Activated CD4-positive, alpha-beta T cell treated with anti-CD3 and anti-CD28 coated beads, Interleukin-10, Interleukin-2, amounts not matched to agents 100 ng/mL and 50 ng/mL, durations not matched to agents 16 hours and 8 hours (primary cell): ENCODE data around the gene LY86.
A peak's percentile ranks its signal among the peaks of the same experiment; 100 is the strongest.

Experiments
- DNase-seq: peaks from one replicate; pipeline ENCODE4 v3.0.0-alpha.2; 2020

LY86 gene

DNA sequence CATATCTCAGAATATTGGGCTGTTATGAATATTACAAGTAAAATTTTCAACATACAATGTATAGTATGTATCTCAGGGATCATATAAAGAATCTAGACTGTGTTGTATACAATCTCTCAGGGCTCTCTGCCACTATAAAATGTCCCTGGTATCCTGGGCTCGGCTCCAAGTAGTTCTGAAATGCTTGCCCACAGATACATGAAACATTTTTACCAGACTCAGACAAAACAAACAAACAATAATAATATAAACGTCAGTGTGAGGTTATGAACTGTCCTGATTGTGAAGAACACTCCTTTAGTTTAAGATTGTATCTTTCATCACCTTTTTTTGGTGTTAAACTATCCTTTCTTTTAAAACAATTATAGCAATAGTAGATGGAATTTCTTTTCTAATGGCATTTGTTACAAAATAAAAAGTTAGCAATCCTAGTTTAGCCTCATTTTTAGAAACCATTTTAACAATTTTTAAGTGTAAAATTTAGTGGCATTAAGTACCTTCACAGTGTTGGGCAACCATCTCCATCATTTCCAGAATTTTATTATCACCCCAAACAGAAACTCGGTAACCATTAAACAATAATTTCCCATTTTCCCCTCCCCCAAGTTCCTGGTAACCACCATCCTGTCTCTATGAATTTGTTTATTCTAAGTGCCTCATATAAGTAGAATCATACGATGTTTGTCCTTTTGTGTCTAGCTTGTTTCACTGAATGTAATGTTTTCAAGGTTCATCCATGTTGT is 17.4 kb upstream of the LY86 start:
- no peak for DNase-seq

DNA sequence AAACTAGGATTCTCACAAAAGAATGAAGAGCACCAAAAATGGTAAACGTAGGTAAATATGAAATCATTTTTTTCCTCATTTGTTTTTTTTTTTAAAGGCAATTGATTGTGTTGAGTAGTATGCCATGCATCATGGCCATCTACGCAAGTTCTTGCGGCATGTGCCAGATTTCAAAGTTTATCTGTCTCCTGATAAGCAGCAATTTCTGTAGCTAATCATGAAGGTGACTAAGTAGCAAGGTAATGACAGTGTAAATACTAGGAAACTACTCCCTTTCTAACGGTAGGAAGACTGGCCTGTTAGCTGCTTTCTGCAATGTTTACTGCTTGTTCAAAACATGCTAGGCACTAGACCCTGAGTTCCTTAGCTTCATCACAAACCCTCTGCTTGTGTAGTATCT is 13.4 kb upstream of the LY86 start:
- DNase-seq, result no peak

DNA sequence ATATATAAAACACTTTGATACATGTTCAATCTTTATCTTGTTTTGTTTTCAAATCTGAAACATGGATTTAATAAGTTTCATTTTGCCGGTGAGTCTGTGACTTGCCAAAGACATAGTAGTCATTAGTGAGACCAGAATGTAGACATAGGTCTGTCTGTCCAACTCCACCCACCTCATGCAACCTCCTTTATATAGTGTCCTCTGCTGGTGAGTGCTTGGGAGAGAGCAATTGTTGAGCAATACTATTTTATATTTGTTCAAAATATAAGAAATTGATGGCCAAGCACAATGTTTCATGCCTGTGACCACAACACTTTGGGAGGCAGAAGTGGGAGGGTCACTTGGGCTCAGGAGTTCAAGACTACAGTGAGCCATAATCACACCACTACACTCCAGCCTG is 10.8 kb upstream of the LY86 start:
- DNase-seq, result no peak

DNA sequence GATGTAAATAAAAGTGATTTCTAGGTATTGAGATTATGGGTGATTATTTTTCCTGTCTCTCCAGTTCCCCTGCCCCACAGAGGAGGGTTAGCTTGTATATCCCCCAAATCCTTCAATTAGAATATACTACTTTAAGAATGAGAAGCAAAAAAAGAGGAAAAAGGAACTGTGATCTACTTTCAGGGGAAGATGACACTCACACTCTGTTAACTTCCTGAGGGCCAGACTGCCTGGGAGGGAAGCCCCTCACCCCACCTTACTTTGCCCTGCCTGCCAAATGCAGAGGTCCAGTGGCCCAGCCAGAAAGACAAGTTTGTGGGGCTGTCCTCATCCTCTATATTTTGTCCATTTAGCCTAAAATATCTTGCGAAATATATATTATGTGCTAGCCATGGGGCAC is 9.2 kb upstream of the LY86 start:
- DNase-seq, result no peak

DNA sequence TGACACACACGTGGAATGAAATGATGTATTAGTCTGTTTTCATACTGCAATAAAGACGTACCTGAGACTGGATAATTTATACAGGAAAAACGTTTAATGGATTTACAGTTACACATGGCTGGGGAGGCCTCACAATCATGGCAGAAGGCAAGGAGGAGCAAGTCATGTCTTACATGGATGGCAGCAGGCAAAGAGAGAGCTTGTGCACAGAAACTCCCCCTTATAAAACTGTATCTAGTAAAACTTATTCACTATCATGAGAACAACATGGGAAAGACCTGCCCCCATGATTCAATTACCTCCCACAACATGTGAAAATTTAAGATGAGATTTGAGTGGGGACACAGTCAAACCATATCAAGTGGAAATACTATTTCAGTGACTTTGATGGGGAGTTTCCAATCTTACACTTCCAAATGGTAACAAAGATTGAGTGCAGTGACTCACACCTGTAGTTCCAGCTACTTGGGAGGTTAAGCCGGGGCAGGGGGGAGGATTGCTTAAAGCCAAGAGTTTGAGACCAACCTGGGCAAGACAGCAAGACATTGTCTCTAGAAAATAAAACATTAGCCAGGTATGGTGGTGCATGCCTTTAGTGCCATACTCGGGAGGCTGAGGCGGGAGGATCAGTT is 8.2 kb upstream of the LY86 start:
- no peak for DNase-seq

DNA sequence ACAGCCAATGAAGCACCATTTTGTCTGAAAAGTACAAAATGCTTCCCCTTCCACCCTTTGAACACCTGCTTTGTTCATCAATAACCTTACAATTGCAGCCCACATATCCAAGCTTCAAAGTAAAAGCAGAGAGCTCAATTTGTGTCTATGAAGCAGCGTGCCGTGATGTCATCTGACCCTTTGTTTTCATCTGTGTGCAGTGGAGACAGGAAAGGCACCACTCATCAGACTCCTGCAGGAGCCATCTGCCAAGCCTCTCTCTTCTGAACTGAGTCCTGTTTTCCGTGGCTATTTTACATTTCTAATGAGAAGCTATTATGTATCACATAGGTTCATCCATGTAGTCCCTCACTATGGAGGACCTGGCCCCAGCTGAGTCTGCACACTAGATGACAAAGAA is 7.5 kb upstream of the LY86 start:
- no peak for DNase-seq

DNA sequence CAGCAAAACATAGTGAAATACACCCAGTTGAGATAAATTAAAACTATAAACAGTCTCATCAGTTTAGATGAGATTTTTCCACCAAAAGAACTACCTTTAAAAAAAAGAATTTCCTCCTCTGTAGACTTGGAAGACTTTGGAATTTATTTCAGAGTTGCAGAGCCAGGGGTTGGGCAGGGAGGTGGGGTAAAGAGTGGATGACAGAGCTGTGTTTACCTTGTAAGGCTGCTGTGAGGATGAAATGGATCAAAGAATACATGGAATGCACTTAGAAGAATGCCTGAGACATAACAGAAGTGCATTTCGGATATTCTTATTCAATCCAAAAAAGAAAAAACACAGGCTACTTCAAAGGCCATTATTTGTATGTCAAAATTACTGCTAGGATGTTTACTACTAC is 6.4 kb upstream of the LY86 start:
- no peak for DNase-seq

DNA sequence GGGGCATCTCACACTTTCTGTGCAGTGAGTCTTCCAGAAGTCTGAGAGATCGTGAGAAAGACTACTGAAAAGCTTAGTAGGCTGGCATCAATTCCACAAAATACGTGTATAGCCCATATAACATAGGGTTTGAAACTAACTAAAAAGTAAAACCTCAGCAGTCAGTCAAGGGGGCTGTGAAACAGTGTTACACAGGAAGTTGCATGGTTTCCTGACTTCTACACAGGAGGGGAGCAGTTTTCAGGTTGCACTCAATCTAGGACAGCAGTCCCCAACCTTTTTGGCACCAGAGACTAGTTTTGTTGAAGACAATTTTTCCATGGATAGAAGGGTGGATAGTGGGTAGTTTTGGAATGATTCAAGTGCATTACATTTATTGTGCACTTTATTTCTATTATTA is 4.7 kb upstream of the LY86 start:
- DNase-seq, result peak; percentile 38

DNA sequence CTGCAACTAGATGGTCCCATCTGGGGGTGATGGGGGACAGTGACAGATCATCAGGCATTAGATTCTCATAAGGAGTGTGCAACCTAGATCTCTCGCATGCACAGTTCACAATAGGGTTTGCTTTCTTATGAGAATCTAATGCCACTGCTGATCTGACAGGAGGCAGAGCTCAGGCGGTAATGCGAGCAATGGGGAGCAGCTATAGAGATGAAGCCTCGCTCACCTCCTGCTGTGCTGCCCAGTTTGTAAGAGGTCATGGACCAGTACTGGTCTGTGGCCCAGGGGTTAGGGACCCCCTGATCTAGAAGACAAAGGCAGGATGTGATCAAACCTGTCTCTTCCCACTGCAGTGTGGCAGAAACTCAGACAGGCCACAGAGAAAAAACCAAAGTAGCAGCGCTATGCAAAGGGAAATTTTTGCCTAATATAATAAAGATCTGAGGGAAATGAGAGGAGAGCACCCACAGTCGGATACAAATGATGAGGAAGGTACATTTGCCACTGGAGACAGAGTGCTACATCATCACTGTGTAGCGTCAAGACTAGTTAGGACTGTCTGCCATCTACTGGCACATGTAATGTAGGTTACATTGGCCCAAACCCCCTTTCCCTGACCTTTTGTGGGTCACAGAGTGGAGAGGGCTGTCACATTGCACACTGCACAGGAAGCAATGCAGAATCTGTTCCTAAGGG is 4.1 kb upstream of the LY86 start:
- no peak for DNase-seq

DNA sequence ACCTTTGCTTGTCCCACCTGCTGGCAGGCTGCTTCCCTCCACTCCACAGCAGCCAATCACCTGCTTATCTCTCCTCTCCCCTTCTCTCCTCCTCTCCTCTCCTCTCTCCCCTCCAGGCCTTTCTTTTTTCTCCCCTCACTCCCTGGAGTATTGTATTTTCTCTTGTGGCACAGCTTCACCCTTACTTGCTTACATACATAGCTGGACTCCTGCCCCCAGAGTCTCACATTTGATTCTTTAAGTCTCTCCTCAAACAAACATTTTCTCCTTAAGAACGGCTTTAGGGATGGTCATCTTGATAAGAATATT is 3.6 kb upstream of the LY86 start:
- no peak for DNase-seq

DNA sequence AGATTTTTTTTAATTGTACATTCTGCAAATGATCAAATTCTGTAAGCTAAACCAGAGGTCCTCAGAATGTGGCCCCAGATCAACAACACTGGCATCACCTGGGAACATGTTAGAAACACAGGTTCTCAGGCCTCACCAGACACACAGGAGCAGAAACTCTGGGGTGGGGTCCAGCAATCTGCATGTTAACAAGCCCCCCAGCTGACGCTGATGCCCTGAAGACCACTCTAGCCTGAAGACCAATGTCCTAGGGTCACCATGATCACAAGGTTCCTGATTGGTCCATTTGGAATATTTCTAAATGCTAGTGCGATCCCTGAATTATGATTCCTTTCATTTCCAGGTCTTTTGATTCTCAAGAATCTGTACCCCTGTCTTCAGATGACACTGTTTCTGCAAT is 2.4 kb upstream of the LY86 start:
- no peak for DNase-seq

DNA sequence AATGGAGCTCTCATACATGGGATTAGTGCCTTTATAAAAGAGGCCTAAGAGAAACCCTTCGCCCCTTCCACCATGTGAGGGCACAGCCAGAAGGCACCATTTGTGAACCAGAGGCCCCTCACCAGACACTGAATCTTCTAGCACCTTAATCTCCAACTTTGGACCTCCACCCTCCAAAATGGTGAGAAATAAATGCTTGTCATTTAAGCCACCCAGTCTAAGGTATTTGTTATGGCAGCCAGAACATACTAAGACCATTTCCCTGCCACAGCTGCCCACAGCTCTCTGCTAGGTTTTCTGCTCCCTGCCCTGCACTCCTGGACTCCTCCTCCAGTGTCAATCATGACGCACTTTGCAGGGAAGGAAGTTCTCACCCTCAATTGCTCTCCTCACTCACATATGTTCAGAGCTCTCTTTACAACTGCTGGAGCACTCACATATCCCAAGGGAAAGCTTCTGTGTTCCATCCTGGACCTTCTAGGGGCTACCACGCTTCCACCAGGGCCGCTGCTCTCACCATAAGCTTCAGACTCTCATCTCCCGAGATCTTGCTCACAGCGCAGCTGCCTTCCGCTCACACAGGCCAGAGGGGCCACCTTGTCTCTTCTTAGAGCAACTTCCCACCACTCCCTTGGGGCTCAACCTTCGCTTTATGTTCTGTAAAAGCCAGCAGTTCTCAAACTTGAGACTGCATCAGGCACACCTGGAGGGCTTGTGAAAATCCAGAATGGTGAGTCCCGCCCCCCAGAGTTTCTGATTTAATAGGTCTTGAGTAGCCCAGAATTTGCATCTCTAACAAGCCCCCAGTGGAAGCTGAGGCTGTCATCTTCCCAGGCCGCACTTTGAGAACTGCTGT is 1.6 kb upstream of the LY86 start:
- DNase-seq, result no peak

DNA sequence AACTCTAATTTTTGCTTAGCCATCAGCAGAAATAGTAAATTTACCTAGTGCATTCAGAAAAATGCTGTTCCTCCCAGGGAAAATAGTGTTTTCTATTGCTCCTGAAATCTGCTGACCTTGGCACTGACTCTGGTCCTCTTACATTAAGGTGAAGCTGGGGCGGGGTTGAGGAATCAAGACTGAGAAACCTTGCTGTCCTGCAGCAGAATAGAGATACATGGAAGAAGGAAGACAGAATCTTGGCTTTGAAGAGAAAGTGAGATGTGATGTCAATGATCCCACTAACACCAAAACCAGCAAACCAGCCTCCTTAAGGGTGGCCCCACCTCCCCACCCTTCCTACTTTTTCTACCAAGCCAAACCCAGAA is 840 bp upstream of the LY86 start:
- no peak for DNase-seq

DNA sequence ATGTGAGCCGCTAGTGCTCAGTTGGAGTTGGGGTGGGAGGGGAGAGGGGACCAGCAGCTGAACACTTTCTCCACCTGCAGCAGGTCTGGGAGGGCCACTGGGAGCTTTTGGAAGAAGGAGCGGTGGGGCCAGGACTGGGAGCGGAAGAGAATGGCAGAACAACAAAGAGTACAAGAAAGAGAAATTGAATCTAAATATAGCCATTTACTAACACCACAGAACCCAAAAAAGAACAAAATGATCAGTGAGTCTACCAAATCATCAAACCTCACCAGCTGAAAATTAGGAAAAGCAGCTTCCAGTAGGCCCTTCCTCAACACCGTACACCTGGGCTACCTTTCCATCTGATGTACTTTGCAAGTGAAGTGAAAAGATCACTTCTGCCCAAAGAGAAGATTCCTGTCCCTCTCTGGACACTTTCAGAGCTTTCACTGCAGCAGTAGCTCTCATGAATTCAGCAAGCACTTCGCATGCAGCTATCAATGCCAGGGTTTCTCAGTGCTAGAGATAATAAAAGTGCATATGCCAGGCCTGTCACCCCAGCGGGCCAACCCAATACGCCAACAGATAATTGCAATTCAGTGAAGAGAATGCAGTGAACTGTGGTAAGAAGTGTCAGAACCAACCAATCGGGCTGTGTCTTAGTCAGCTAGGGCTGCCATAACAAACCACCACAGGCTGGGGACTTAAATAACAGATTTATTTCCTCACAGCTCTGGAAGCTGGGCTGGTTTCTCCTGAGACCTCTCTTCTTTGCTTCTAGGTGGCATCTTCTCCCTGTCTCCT is 597 bp downstream of the LY86 start:
- DNase-seq, result no peak

DNA sequence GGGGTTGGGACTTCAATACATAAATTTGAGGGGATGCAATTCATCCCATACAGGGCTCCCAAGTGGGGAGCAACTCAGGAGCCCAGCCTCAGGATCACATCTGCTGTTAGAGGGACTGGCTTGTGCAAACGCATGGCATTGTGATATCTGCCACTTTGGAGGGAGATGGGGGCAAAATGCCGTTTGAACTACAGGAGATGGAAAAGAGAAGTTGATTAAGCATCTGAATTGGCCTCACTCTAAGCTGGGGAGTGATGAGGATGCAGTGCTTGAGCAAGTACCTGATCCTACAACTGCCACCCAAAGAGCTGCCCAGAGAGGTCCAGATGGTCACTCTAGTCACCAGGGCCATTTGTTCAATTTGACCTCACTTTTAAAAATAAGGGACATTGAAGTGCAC is 2.0 kb downstream of the LY86 start:
- DNase-seq, result no peak

DNA sequence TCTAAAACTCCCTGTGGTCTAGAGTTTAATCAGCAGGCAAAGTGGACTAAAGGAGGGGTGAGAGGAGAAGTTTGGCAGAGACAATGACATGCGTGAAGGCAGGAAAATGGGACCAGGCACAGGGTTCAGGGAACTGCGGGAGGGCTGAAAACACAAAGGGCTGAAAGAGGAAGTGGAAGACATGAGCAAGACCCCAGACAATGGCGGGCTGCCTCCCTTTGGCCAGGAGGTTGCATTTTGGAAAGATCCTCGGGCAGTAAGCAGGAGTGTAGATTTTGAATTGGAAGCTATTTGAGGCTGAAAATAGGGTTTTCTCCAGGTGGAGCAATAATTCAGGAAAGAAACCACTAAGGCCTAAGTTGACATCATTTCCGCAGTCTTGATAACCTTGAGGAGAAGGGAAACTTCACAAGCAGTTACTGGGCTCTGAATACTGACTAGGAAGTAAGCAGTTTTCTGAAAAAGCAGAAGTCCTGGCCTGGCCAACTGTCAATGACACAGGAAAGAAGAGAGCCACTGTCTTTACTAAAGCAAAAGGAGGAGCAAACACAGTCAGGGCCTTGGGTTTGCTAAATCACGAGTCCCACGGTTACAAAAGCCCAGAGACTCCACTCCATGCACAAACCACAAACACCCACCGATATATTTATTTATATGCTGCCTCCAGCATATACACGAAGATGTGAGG is 3.4 kb downstream of the LY86 start:
- DNase-seq, result peak; percentile 33

DNA sequence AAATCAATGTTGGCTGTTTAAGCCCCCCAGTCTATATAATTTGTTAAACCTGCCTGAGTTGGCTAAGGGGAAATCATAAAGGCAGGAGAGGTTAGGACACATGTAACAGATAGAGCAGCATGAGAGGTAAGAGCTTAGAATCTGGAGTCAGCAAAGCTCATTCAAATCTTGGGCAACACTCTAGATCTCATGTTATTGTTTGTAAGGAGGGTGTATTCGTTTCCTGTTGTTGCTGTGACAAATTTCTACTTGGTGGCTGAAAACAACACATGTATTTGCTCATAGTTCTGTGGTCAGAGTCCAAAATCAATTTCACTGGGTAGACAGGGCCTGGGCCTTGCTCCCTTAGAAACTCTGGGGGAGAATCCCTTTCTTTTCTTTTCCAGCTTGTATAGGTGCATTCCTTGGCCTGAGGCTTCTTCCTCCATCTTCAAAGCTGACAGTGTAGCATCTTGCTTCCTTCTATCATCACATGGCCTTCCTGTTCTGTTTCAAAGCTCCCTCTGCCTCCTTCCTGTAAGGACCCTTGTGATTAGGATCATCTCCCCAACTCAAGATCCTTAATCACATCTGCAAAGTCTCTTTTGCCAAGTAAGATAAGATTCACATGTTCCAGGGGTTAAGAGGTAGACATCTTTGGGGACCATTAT is 4.4 kb downstream of the LY86 start:
- DNase-seq, result peak; percentile 9

DNA sequence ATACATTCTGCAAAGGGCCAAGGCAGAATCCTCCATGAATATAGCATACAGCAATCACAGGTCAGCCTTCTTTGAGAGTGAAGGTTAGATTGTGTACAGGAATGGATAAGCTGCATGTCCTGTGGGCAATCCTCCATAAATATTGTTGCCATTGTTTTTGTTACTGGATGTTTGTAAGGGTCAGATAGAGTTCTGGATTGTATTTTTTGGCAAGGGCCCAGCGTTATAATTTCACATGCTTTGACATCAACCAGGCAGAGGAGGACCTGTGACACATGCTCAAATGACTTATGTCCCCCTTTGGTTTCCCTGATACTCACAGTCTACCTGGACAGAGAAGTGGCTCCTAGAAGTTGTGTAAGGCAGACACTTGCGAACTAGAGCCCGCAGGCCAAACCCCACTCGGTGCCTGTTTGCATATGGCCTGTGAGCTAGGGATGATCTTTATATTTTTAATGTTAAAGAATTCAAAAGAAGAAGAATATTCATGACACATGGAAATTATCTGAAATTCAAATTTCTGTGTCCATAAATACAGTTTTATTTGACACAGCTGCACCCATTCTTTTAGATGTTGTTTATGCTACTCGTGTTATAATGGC is 5.4 kb downstream of the LY86 start:
- no peak for DNase-seq

DNA sequence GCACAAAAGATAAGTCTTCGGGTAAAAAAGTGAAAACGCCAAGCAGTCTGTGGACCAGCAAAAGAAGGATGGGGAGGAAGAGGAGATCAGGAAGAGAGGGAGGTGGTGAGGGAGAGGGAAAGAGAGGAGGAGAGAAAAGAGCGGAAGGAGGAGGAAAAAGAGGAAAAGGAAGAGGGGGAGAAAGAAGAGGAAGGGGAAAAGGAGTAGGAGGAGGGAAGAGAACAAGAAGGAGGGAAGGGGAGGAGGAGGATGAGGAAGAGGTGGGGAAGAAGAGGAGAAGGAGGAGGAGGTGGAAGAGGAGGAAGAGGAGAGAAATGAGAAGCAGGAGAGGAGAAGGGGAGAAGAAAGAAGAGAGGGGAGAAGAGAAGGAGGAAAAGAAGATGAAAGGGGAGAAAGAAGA is 6.5 kb downstream of the LY86 start:
- no peak for DNase-seq

DNA sequence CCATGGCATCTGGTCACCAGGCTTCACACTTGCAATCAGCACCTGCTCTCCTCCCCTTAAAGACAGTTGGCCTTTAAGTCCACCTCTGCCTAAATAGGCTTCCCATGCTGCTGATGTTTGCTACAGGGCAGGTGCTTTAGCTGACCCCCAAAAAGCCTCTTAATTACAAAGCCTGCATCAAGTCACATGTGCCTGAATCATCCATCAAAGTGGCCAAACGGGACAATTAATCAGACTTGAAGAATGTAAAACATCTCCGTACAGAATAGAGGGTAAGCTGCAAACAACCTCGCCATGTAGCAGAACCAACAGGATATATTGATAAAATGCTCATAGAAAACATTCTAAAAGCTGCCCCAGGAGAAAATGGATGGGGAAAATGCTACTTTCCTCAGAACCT is 7.4 kb downstream of the LY86 start:
- no peak for DNase-seq
